Thymus (tissue), 11 donors: Measurements from ENCODE around the gene BICC1. TPM values are rescaled to one million over a fixed set of nuclear protein-coding genes. Genes with fewer than 3 reads are reported as not detected.

Source experiments
- DNase-seq, 9 donors: peaks; one replicate each; pipeline ENCODE4 v3.0.0-alpha.2; 2013; ENCODE audit warnings: low spot score in 9 of 9, low read depth in 6 of 9, missing footprints in 1 of 9
- H3K27ac ChIP-seq, 2 donors: one replicate each; pipeline ENCODE4 v1.5.1; 2013; ENCODE audit warnings: control low read depth in 1 of 2, low read depth in 1 of 2, low read length in 1 of 2, mild to moderate bottlenecking in 1 of 2, moderate library complexity in 1 of 2
- H3K27me3 ChIP-seq, 2 donors: one replicate each; pipeline ENCODE4 v1.5.1; 2013; ENCODE audit warnings: low read length in 1 of 2; ENCODE audit not compliant: control insufficient read depth in 2 of 2, insufficient read depth in 1 of 2
- H3K36me3 ChIP-seq, 2 donors: one replicate each; pipeline ENCODE4 v1.5.1; 2013; ENCODE audit warnings: low read length in 1 of 2, mild to moderate bottlenecking in 1 of 2, moderate library complexity in 1 of 2; ENCODE audit not compliant: control insufficient read depth in 2 of 2, insufficient read depth in 2 of 2
- H3K4me1 ChIP-seq, 2 donors: one replicate each; pipeline ENCODE4 v1.5.1; 2013; ENCODE audit warnings: low read length in 2 of 2; ENCODE audit not compliant: control insufficient read depth in 2 of 2, insufficient read depth in 2 of 2
- H3K4me3 ChIP-seq, 2 donors: one replicate each; pipeline ENCODE4 v1.5.1; 2013; ENCODE audit warnings: low read length in 2 of 2, control low read depth in 1 of 2, mild to moderate bottlenecking in 1 of 2
- H3K9me3 ChIP-seq, 2 donors: one replicate each; pipeline ENCODE4 v1.5.1; 2013; ENCODE audit warnings: low read length in 1 of 2, mild to moderate bottlenecking in 1 of 2; ENCODE audit not compliant: control insufficient read depth in 2 of 2, insufficient read depth in 1 of 2
- WGBS: extraction: QIAGEN DNeasy Blood & Tissue Kit; methylation state at CpG from one replicate; pipeline ENCODE4 v1.1.7; 2013; 5-methylcytosine and 5-hydroxymethylcytosine counted together
- polyA plus RNA-seq: library from polyadenylated mRNA; stranded (reverse); fragments of 200-250 nt; gene quantifications from one replicate; pipeline ENCODE4 v1.2.3, GENCODE V29; 2013
- total RNA-seq: library from RNA; stranded (reverse); fragments of 120-200 nt; gene quantifications from one replicate; pipeline ENCODE4 v1.2.4, GENCODE V29; 2013
- donor health status: healthy.

BICC1 gene
- total and polyA plus RNA-seq, 2 donors = 1.8 to 1.9 TPM

- H3K9me3 ChIP-seq = no peaks in the 10 kb centered on the region
- no peak for DNase-seq
- H3K36me3 ChIP-seq = no peaks in the 10 kb centered on the region
- no peak overlapping the region for H3K27ac ChIP-seq
- no peaks in the 10 kb centered on the region for H3K4me1 ChIP-seq
- 62% methylated on average over 6 of the region's 6 CpGs for WGBS
- H3K4me3 ChIP-seq = no peak overlapping the region
- no peaks in the 10 kb centered on the region for H3K27me3 ChIP-seq
Measured at GRCh38 chr10:58826694-58827093, 314.0 kb downstream of the BICC1 start.

GRCh38 chr10:58827381-58827780 is 314.7 kb downstream of the BICC1 start:
- 95% methylated on average over 3 of the region's 3 CpGs for WGBS
- no peaks in the 10 kb centered on the region for H3K27me3 ChIP-seq
- H3K4me3 ChIP-seq = no peak overlapping the region
- no peak for DNase-seq
- no peaks in the 10 kb centered on the region for H3K9me3 ChIP-seq
- H3K4me1 ChIP-seq = no peaks in the 10 kb centered on the region
- no peaks in the 10 kb centered on the region for H3K36me3 ChIP-seq
- H3K27ac ChIP-seq = no peak overlapping the region

DNA sequence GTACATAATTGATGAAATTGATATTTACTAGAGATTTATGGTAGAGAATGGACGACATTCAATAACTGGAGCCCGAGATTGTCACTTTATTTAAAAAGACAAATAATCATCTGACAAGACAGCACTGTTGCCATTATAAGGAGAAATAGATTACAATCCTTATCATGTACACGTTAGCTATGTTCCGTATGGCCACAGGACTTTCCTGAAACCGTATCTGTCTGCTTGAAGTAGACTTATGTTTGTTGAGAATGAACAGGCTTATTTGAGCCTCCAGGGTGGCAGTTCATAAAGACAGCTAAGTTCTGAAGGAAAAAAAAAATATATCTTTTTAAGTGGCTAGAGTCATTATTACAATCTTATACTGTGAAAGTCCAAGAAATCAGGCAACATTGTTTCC is 317.2 kb downstream of the BICC1 start:
- Histone ChIP-seq H3K36me3 (no peaks in the 10 kb centered on the region), H3K9me3 (no peaks in the 10 kb centered on the region), H3K4me1 (no peaks in the 10 kb centered on the region), H3K27me3 (no peaks in the 10 kb centered on the region), H3K4me3 (no peak overlapping the region), H3K27ac (no peak overlapping the region)
- no peak for DNase-seq
- WGBS = 95% methylated on average over 5 of the region's 5 CpGs

DNA sequence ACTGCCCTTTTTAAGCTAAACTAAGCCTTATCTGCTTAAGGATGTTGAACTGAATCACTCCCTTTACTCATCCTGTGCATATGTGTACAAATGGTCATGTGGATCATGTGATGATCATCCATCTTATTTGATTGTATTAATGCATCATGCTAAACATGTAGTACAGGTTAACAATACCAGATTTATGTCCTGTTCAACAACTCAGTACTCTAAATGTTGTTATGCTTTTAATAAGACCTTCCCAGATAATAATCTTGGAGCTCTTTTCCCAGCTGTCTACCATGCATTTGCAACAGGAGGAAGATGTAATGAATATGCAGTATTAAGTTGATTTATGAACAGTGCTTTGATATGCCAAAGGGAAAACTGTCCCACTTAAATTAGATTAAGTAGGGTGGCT is 318.0 kb downstream of the BICC1 start:
- H3K27ac ChIP-seq = no peak overlapping the region
- H3K4me3 ChIP-seq = no peak overlapping the region
- no peaks in the 10 kb centered on the region for H3K4me1 ChIP-seq
- no peaks in the 10 kb centered on the region for H3K27me3 ChIP-seq
- no peaks in the 10 kb centered on the region for H3K9me3 ChIP-seq
- H3K36me3 ChIP-seq = no peaks in the 10 kb centered on the region
- DNase-seq = no peak

DNA sequence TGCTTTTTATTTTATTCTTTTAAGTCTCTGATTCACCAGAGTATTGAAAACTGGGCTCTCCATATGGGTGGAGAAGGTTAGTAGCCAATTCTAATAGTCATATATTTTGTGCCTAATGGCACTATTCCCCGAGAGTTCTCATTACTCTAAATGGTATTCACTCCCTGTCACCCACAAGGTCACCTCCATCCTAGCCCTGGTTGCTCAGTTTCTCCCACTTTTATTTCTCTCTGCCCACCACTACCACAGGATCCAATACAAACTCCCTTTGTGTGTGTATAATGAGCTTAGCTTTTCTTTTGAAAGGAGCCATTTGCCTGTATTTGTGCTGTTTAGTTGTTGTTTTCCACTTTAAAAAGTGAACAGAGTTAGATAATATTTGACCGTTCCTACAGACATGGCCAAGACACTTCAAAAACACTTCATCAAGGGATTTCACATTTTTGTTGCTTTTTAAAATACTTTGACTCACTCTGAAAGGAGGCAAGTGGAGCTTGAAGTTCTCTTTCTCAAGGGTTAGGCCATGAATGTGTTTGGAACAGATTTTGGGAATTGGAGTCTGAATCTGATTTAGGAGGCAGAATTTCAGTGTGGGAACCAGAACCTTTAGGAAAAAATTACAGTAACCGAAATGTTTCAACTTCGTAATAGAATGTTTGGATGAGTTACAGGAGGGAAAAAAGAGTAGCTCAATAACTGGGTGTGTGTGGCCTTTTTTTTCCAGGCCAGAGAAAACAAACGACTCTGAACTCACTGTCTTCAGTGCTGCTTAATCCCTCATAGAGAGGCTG is 321.3 kb downstream of the BICC1 start:
- Histone ChIP-seq H3K9me3 (no peaks in the 10 kb centered on the region), H3K27me3 (no peaks in the 10 kb centered on the region), H3K4me1 (no peaks in the 10 kb centered on the region), H3K36me3 (no peaks in the 10 kb centered on the region), H3K27ac (no peak overlapping the region), H3K4me3 (no peak overlapping the region)
- WGBS = 93% methylated on average over 5 of the region's 5 CpGs
- no peak for DNase-seq

- 93% methylated on average over 3 of the region's 3 CpGs for WGBS
- Histone ChIP-seq H3K27ac (no peak overlapping the region), H3K27me3 (no peaks in the 10 kb centered on the region), H3K4me3 (no peak overlapping the region), H3K4me1 (no peaks in the 10 kb centered on the region), H3K36me3 (no peaks in the 10 kb centered on the region), H3K9me3 (no peaks in the 10 kb centered on the region)
- no peak for DNase-seq
Measured at GRCh38 chr10:58836176-58836700, 323.6 kb downstream of the BICC1 start.

DNA sequence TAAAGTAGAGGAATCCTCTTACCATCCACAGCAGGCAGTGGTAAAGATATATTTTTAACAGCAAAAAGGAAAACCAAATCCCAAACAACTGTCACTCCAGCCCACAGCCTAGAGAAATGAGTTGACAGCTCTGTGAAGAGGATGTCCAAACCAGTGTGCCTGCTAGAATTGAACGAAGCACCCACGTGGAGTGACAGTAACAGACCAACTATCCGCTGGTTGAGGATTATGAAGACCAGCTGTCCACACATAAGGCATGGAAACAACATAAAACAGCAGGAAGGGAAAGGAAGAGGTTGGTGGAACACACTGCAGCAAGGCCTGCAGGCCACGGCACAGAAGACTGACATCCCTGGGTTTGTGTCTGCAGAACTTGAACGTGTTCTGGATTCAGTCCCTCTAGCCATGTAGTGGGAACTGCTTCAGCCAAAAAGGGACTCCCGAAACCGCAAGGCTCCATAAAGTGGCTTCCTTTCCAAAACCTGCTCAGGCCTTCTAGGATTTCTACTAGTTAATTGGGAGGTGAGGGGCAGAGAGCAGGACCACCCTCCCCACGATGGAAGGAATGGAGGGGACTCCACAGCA is 324.4 kb downstream of the BICC1 start:
- no peaks in the 10 kb centered on the region for H3K27me3 ChIP-seq
- H3K36me3 ChIP-seq = no peaks in the 10 kb centered on the region
- 92% methylated on average over 8 of the region's 8 CpGs for WGBS
- H3K4me1 ChIP-seq = no peaks in the 10 kb centered on the region
- no peak overlapping the region for H3K4me3 ChIP-seq
- DNase-seq = no peak
- H3K27ac ChIP-seq = no peak overlapping the region
- no peaks in the 10 kb centered on the region for H3K9me3 ChIP-seq

DNA sequence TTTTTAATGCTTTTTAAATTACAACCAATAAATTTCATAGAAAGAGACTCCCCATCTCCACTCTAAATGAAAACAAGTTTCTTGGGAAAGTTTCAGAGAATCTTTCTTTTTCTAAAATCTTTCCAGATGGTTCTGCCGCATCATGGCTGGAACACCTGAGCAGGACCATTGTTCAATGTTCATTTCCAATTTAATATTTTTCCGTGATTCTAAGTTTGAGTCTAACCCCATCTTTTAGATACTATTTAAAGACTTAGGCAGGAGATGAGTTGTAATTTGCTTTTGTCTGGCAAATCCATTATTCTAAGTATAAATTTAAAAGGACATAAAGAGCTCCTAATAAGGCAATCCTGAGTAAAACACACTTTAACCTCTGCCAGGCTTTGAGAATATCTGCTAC is 325.2 kb downstream of the BICC1 start:
- WGBS = 98% methylated on average over 2 of the region's 2 CpGs
- no peaks in the 10 kb centered on the region for H3K27me3 ChIP-seq
- no peak overlapping the region for H3K27ac ChIP-seq
- H3K4me3 ChIP-seq = no peak overlapping the region
- no peaks in the 10 kb centered on the region for H3K9me3 ChIP-seq
- no peaks in the 10 kb centered on the region for H3K36me3 ChIP-seq
- no peak for DNase-seq
- no peaks in the 10 kb centered on the region for H3K4me1 ChIP-seq

DNA sequence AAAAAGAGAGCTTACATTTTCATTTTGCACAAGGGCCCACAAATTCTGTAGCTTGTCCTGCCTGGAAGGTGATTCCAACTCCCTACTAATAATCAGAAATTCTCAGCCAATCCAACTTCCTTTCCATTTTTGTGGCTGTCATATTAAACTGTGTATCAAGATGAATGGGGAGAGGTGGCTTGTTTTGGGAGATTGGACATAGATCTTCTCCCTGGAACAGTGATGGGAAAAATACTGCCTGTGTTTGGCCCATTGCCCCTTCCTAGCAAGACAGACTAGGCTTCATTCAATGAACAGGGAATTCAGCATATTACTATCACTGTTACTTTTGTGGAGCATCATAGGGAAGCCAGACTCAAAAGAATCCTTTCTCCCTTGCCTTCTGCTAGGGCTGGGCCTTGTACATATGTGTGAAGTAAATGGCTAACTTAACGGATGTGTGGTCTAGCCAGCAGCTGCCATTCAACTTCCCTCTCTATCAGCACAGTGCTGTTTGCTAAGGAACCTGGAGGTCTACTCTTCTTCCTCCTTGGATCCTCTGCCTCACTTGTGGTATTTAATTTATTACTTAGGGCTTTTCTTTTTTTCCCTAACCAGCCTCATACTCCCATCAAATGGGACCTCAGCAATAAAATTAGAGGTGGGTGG is 326.0 kb downstream of the BICC1 start:
- 65% methylated on average over 1 of the region's 1 CpG for WGBS

More for the DNA sequence above, 326.0 kb downstream of the BICC1 start:
- Histone ChIP-seq H3K9me3 (no peaks in the 10 kb centered on the region), H3K4me1 (no peaks in the 10 kb centered on the region), H3K27me3 (no peaks in the 10 kb centered on the region), H3K4me3 (no peak overlapping the region), H3K36me3 (no peaks in the 10 kb centered on the region), H3K27ac (no peak overlapping the region)
- DNase-seq = no peak
